Spleen (tissue), 11 donors: ENCODE results near the gene PSMB7. TPM values are rescaled to one million over a fixed set of nuclear protein-coding genes. Genes with fewer than 3 reads are reported as not detected.

Source experiments
- DNase-seq: peaks from one replicate; pipeline ENCODE4 v3.0.0-alpha.2; 2020
- H3K27ac ChIP-seq, 8 donors: fragments of 200-600 bp; sonication (generic) in 7 of 8; 1 replicate in 4 of 8; 2 replicates in 4 of 8; pipeline versions ENCODE4 v1.5.0 to v1.8.0; 2016 to 2021; ENCODE audit warnings: inconsistent platforms in 4 of 8, mild to moderate bottlenecking in 4 of 8, moderate library complexity in 1 of 8
- H3K27me3 ChIP-seq, 7 donors: fragments of 200-600 bp; sonication (generic) in 6 of 7; replicated peaks in 1 of 7; 1 replicate in 4 of 7; 2 replicates in 3 of 7; pipeline versions ENCODE4 v1.5.0 to v1.8.0; 2016 to 2021; ENCODE audit warnings: inconsistent platforms in 3 of 7, mild to moderate bottlenecking in 1 of 7
- H3K36me3 ChIP-seq, 6 donors: fragments of 200-600 bp; sonication (generic) in 5 of 6; 1 replicate in 4 of 6; 2 replicates in 2 of 6; pipeline versions ENCODE4 v1.5.0 to v1.8.0; 2016 to 2021; ENCODE audit warnings: inconsistent platforms in 2 of 6
- H3K4me1 ChIP-seq, 6 donors: fragments of 200-600 bp; sonication (generic) in 5 of 6; 1 replicate in 3 of 6; 2 replicates in 3 of 6; pipeline versions ENCODE4 v1.5.0 to v1.8.0; 2016 to 2021; ENCODE audit warnings: inconsistent platforms in 3 of 6
- H3K4me3 ChIP-seq, 8 donors: fragments of 200-600 bp; sonication (generic) in 7 of 8; 1 replicate in 4 of 8; 2 replicates in 4 of 8; pipeline versions ENCODE4 v1.5.0 to v1.8.0; 2016 to 2021; ENCODE audit warnings: inconsistent platforms in 4 of 8, mild to moderate bottlenecking in 4 of 8, moderate library complexity in 2 of 8
- H3K9me3 ChIP-seq, 8 donors: fragments of 200-600 bp; sonication (generic) in 7 of 8; 1 replicate in 4 of 8; 2 replicates in 4 of 8; pipeline versions ENCODE4 v1.5.0 to v1.8.0; 2016 to 2021; ENCODE audit warnings: inconsistent platforms in 4 of 8
- POLR2A ChIP-seq, 3 donors: fragments of 450-650 bp; IDR thresholded peaks; one replicate each; pipeline ENCODE4 v1.5.1; 2017; ENCODE audit warnings: antibody characterized with exemption in 3 of 3, mild to moderate bottlenecking in 1 of 3
- POLR2AphosphoS5 ChIP-seq, 3 donors: sonication (generic); formaldehyde crosslinking; IDR thresholded peaks; one replicate each; pipeline ENCODE4 v1.5.1; 2017; ENCODE audit warnings: antibody characterized with exemption in 3 of 3
- WGBS, 5 donors: extraction: QIAGEN DNeasy Blood & Tissue Kit in 3 of 5; methylation state at CpG; one replicate each; pipeline versions ENCODE4 v1.1.5 to v1.1.7; 2013 to 2018; 5-methylcytosine and 5-hydroxymethylcytosine counted together
- intact Hi-C: fragments of 100-400 bp; cut with DNase I; formaldehyde crosslinking; loops from one replicate; pipeline ENCODE4 v1.15.0; 2023; ENCODE audit warnings: low total_unique reads
- polyA plus RNA-seq, 3 donors: library from polyadenylated mRNA; stranded (reverse); fragments of 200-250 nt; gene quantifications; one replicate each; pipeline ENCODE4 v1.2.1, GENCODE V29; 2013
- total RNA-seq, 7 donors: library from RNA; depleted of rRNA in 3 of 7; stranded (reverse); fragments of >200 nt in 3 of 7; fragmentation: NEBNext Ultra II Directional in 4 of 7; extraction: Animal tissue kit (Norgen Biotek cat#: 25700) in 4 of 7; gene quantifications; one replicate each; pipeline versions ENCODE4 v1.1.0 to v1.2.1, GENCODE V29; 2016 to 2021
- TF ChIP-seq, protein P1 (sequence below), 11 experiments: fragments of 200-600 bp in 7 of 11; fragments of 450-650 bp in 4 of 11; sonication (generic) in 4 of 11; IDR thresholded peaks in 8 of 11; conservative IDR thresholded peaks in 3 of 11; 1 replicate in 7 of 11; 2 replicates in 4 of 11; pipeline versions ENCODE4 v1.4.0 to v1.8.0; 2016 to 2021; ENCODE audit warnings: antibody characterized with exemption in 11 of 11, inconsistent platforms in 4 of 11, mild to moderate bottlenecking in 1 of 11
- donor health status: healthy with polysubstance abuse.
- donor health status: DM: no; HTN: no; CAD: no; lungs with moderate emphysema.
- donor health status: DM: no; HTN: no; CAD: no.
- donor health status: Bipolar disorder and iron deficiency.
- donor health status: healthy.
- donor health status: DM: no; HTN: no; CAD: no.
- donor health status: DM: yes; HTN: yes; CAD: no.

PSMB7 gene
- total and polyA plus RNA-seq, 10 donors, result 71.3 to 143 (median 108) TPM

DNA sequence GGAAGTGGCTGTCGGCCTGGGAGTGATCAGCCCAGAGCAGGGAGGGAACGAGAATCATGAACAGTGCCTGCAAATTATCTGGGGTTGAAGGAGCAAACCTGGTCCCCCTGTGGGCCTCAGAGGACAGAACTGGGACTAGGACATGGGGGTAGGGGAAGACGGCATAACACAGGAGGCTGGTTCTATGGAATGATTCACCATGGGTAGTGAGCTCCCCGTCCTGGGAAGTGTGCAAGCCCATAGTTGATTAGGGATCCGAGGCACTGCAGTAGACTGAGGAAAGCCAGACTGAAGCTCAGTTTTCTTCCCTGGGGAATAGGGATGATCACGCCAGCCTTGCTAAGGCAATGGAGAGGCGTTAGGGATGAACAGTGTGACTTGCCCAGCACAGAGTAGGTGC lies 40.6 kb upstream of the PSMB7 start:
- Histone ChIP-seq H3K27me3 (peaks cover 0 to 44% (median 34%) of the 10 kb centered on the region in 7 donors), H3K9me3 (peaks cover 0 to 6% (median 0%) of the 10 kb centered on the region in 8 donors), H3K27ac (no peak overlapping the region), H3K4me3 (no peak overlapping the region), H3K36me3 (no peaks in the 10 kb centered on the region), H3K4me1 (peaks cover 0 to 23% (median 10%) of the 10 kb centered on the region in 6 donors)
- DNase-seq, result peak; percentile 23
- TF ChIP-seq, protein P1, sequence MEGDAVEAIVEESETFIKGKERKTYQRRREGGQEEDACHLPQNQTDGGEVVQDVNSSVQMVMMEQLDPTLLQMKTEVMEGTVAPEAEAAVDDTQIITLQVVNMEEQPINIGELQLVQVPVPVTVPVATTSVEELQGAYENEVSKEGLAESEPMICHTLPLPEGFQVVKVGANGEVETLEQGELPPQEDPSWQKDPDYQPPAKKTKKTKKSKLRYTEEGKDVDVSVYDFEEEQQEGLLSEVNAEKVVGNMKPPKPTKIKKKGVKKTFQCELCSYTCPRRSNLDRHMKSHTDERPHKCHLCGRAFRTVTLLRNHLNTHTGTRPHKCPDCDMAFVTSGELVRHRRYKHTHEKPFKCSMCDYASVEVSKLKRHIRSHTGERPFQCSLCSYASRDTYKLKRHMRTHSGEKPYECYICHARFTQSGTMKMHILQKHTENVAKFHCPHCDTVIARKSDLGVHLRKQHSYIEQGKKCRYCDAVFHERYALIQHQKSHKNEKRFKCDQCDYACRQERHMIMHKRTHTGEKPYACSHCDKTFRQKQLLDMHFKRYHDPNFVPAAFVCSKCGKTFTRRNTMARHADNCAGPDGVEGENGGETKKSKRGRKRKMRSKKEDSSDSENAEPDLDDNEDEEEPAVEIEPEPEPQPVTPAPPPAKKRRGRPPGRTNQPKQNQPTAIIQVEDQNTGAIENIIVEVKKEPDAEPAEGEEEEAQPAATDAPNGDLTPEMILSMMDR (IDR thresholded peaks at IDR 0.05 in 8 of 11, conservative IDR thresholded peaks at IDR 0.05 in 3 of 11), result no peak
- intact Hi-C loops, result no loop called here
- WGBS, 5 donors, result 76 to 91% (median 87%) methylated on average over 7 of the region's 7 CpGs

DNA sequence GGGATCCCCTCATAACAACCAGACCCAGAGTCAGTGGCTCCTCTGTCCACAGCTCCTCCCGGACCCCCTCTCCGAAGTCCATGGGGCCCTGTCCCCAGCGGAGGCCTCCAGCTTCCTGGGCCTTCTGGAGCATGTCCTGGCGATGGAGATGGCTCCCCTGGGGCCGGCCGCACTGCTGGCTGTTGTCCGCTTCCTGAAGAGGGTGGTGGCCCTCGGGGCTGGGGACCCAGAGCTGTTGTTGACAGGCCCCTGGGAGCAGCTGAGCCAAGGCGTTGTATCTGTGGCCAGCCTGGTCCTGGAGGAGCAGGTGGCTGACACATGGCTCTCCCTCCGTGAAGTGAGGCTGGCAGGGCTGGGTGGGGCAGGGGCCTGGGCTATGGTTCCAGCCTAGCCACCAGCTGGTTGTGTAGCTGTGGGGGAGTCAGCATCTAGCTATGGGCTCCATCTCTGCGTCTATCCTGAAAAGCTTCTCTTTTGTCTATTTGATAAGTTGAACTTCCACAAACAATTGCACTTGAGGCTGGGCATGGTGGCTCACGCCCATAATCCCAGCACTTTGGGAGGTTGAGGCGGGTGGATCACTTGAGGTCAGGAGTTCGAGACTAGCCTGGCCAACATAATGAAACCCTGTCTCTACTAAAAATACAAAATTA lies 39.7 kb upstream of the PSMB7 start:
- H3K27ac ChIP-seq, result no peak overlapping the region
- peak; percentile 57 for DNase-seq
- WGBS, 5 donors, result 86 to 98% (median 91%) methylated on average over 12 to 14 of the region's 14 CpGs
- intact Hi-C loops, result no loop called here
- TF ChIP-seq, protein P1 (IDR thresholded peaks at IDR 0.05 in 8 of 11, conservative IDR thresholded peaks at IDR 0.05 in 3 of 11), result no peak
- TF ChIP-seq POLR2A (IDR thresholded peaks at IDR 0.05) (no peak), POLR2AphosphoS5 (IDR thresholded peaks at IDR 0.05) (no peak)
- peaks cover 0 to 53% (median 43%) of the 10 kb centered on the region in 7 donors for H3K27me3 ChIP-seq
- no peaks in the 10 kb centered on the region for H3K36me3 ChIP-seq
- H3K9me3 ChIP-seq, result no peaks in the 10 kb centered on the region
- H3K4me3 ChIP-seq, result no peak overlapping the region
- H3K4me1 ChIP-seq, result peaks cover 0 to 32% (median 18%) of the 10 kb centered on the region in 6 donors

DNA sequence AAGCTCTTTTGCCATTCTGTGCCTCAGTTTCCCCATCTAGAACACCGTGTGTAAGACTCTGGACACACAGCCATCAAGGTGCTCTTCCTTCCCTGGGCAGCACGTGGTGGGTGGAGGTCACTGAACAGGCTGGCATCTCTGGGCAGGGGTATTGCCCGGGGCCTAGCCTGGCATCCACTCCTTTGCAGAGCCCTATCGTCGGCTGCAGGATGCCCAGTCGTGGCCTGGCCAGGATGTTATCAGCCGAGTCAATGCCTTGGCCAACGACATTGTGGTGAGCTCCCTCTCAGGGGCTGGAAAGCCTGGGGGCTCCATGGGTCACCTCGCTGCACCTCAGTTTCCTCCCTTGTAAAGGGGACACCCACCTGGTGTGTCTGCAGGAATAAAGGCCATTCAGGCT lies 39.1 kb upstream of the PSMB7 start:
- peaks cover 0 to 59% (median 44%) of the 10 kb centered on the region in 7 donors for H3K27me3 ChIP-seq
- no peaks in the 10 kb centered on the region for H3K36me3 ChIP-seq
- peaks cover 0 to 32% (median 18%) of the 10 kb centered on the region in 6 donors for H3K4me1 ChIP-seq
- no peaks in the 10 kb centered on the region for H3K9me3 ChIP-seq
- TF ChIP-seq, protein P1 (IDR thresholded peaks at IDR 0.05 in 8 of 11, conservative IDR thresholded peaks at IDR 0.05 in 3 of 11), result no peak
- TF ChIP-seq POLR2AphosphoS5 (IDR thresholded peaks at IDR 0.05) (no peak), POLR2A (IDR thresholded peaks at IDR 0.05) (no peak)
- no peak overlapping the region for H3K4me3 ChIP-seq
- DNase-seq, result peak; percentile 52
- H3K27ac ChIP-seq, result no peak overlapping the region
- intact Hi-C loops, result no loop called here
- WGBS, 5 donors, result 50 to 83% (median 78%) methylated on average over 6 to 9 of the region's 9 CpGs

DNA sequence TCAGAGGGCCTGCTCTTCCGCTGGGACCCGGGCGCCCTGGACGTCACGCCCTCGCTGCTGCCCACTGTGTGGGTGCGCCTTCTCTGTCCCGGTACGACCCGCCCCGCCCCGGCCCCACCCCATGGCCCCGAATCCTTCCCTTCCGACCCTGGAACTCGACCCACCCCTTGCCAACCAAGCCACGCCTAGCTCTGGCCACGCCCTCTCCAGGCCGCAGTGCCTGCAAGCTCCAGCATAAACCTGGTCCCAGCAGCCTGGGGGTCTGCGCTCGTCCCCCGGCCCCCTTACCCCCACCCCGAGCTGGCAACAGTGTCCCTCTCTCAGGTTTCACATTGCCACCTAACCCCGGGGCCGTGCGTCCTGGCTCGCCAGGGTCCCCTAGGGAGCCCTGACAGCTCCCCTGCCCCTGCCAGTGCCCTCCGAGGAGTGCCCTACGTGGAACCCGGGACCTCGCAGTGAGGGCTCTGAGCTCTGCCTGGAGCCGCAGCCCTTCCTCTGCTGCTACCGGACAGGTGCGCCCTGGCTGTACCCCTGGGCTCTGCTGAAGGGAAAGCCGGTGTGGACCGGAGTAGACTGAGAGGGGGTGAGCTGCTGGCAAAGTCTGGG lies 38.4 kb upstream of the PSMB7 start:
- Histone ChIP-seq H3K4me3 (peak overlapping the region in 1 of 8 donors; percentile 44), H3K4me1 (peaks cover 0 to 32% (median 18%) of the 10 kb centered on the region in 6 donors), H3K36me3 (no peaks in the 10 kb centered on the region), H3K27me3 (peaks cover 0 to 63% (median 44%) of the 10 kb centered on the region in 7 donors), H3K27ac (no peak overlapping the region), H3K9me3 (no peaks in the 10 kb centered on the region)
- TF ChIP-seq POLR2AphosphoS5 (IDR thresholded peaks at IDR 0.05) (peak in 2 of 3 donors; percentile 9 to 15), POLR2A (IDR thresholded peaks at IDR 0.05) (no peak)
- TF ChIP-seq, protein P1 (IDR thresholded peaks at IDR 0.05 in 8 of 11, conservative IDR thresholded peaks at IDR 0.05 in 3 of 11), result no peak
- 33 to 42% (median 36%) methylated on average over 22 to 35 of the region's 35 CpGs for WGBS, 5 donors
- peak; percentile 67 for DNase-seq
- intact Hi-C loops, result no loop called here
